ENCODE data around the gene TFEB. TPM values are rescaled to one million over a fixed set of nuclear protein-coding genes. Genes with fewer than 3 reads are reported as not detected.

Gene TFEB
- 2.6 and 7.8 TPM in 2 replicates for total RNA-seq

DNA sequence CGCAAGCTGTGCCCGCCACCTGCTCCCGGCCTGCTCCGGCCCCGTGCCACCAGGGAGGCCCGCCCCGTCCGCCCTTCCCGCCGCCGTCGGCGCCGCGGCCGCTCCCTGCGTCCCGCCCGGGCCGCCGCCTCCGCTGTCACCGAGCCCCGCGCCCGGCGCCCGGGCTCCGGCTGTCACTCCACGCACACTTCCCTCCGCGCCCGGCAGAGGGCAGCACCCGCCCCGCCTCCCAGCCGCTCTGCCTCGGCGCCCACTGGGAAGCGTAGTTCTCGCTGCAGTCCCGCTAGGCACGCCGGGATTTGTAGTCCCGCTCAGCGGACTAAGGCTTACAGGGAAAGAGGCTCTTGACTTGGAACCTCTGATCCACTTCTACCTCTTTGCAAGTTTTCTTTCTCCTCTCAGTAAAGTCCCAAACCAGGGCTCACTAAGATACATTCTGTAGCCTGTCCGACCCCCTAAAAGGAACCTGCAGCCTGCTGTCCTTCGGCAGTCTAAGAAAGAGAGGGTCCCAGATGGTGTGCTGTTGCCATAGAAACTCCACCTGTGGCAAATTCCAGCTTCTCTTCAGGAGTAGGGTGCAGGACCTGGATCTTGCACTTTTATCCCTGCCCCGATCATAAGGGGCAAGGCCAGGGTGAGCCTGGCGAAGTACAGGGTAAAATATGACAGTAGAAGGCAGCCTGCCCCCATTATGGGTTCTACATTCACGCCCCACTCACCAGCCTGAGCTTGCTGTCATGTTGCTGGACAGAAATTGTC, at the start of gene TFEB:
TFEB (minus strand) TSS at position 182 of the 759 bp plus-strand sequence. CDS start 44,395 bp downstream, outside the sequence.

DNA sequence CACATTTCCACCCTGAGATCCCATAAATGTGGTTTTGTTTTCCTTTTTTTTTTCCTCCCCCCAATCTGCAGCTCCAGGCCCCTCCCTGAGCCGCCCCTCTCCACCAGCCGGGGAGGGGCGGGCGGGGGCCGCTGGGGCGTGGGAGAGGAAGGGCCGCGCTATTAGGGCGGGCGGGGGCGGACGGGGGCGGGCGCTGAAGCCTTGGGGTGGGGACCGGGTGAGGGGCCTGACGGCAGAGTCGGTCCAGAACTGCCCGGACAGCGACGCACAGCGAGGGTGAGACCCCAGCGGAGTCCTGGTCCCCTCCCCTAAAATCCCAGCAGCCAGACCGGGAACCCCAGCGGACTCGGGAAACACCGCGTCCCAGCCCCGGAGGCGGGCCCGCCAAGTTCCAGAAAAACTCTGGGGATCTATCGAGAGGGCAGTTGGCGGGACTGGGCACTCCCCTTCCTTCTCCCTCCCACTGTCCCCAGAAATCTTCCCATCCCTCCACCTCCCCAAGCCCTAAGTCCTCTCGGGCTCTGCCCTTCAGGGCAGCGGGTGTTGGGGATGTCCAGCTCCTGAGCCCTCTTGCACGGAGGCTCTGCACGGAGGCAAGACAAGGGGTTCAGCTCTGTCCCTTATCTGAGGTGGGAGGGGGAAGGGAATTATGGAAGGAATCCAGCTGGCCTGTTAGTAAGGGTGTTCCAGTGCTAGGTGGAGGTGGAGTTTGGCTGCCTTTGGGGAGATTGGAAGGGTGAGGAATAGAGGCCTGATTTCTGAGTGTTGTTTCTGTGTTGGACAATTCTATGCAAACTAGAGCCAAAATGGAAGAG, 45.4 kb upstream of the TFEB start, which contains the start of gene PRICKLE4:
PRICKLE4 (plus strand) TSS at position 232 of the 815 bp plus-strand sequence. CDS start 2,692 bp downstream, outside the sequence.

DNA sequence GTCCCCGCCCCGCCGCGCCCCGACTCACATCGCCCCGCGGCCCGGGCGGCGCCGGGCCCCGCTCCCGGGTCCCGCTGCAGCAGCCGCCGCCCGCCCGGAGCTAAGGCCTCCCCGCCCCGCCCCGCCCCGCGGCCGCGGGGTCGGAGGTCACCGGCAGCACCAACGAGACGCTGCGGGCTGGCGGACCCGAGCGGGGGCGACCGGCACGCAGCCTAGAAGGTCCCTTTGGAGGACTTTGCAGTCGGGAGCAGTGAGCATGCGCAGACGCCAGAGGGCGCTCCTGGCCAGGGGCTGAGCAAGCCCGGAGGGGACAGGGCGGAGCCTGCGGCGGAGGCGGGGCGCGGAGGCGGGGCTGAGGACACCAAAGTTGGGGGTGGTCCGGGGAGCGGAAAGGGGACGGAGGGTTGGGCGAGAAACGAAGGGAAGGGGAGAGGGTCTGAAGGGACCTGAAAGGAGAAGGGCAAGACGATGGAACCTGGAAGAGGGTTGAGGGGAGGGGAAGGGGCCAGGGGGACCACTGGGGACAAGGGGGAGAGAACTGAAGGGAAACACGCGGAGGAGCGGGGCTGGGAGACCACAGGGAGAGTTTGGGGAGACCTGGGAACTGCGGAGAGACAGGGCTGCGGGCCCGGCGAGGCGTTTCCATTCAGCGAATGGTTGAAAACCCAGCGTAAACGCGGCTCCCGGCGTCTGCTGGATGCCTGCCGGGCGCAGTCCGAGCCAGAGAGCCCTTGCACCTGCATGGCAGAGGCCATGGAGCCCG, 44.6 kb upstream of the TFEB start, which contains the start of gene FRS3:
FRS3 (minus strand) TSS at position 113 of the 763 bp plus-strand sequence. CDS start 2,913 bp downstream, outside the sequence.

DNA sequence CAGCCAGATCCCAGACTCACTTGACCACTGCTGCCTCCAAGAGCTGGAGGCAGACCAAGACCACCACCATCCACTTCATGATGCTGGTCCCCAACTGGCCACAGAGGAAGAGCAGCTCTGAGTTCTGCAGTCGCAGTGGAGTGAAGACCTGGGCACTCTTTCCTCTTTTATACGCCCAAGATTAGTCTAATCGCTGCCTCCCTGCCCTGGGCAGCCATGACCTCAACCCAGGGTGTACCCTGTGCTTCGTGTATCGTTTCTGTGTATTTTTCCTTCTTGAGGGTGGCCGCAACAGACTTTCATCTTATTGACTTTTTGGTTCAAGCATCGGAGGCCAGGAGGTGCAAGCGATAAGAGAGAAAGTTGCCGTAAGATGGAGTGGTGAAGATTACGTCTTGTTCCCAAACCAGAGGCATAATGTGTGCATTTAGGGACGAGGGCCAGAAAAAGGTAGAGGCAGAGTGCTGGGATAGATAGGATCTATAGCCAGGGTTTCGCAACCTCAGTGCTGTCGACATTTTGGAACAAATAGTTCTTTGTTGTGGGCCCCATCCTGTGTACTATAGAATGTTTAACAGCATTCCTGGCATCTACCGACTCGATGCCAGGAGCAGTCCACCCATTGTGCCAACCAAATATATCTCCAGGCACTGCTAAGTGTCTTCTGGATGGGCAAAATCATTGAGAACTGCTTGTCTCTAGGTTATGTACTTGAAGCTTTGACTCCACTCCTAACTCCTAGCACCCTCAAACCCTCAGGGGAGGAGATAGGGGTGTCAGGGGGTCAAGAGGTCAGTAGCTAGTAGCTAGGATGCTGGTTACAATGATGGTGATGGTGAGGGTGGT, 12.1 kb upstream of the TFEB start, which contains the start of gene PGC:
PGC (minus strand) TSS at position 142 of the 846 bp plus-strand sequence; CDS start at position 79, 63 bp downstream.

GRCh38 chr6:41638002-41638934, 97.1 kb downstream of the TFEB start, which contains the start of gene MDFI:
Gene MDFI (plus strand): TSS chr6:41638468. CDS start chr6:41638750, 282 bp downstream.

Other genes with a start within 250 kb of the TFEB start
- gene FOXP4, start 189.2 kb downstream of the TFEB start, total RNA-seq: 1.3 and 3.3 TPM in 2 replicates
- gene MDFI, start 97.1 kb downstream of the TFEB start, total RNA-seq: 0.17 TPM in 1 of 2 replicates, not detected in the other
- gene PGC, start 11.8 kb upstream of the TFEB start, total RNA-seq: not detected in 2 replicates
- 1.7 and 2.8 TPM in 2 replicates for gene FRS3, start 44.3 kb upstream of the TFEB start, total RNA-seq
- 0.83 TPM in 1 of 2 replicates, not detected in the other for gene PRICKLE4, start 45.2 kb upstream of the TFEB start, total RNA-seq
- gene TOMM6, start 52.1 kb upstream of the TFEB start, total RNA-seq: 51.8 and 89.4 TPM in 2 replicates
- 2.2 and 5.5 TPM in 2 replicates for gene USP49, start 159.8 kb upstream of the TFEB start, total RNA-seq
- 31.4 and 33.1 TPM in 2 replicates for gene MED20, start 185.5 kb upstream of the TFEB start, total RNA-seq
- 9.5 and 11.1 TPM in 2 replicates for gene BYSL, start 185.9 kb upstream of the TFEB start, total RNA-seq
- 13.8 and 18.2 TPM in 2 replicates for gene CCND3, start 206.2 kb upstream of the TFEB start, total RNA-seq